Cardiac fibroblast (primary cell): Measurements from ENCODE around the gene SPATA33.
"Not testable (repeated sequence)": the region's sequence is repeated elsewhere in the genome, so short reads cannot be mapped to it uniquely, and the experiment has no call there.

Experiments used
- DNase-seq, 2 donors: peaks; one replicate each; pipeline versions ENCODE4 v3.0.0 to v3.0.0-alpha.2; 2010; ENCODE audit warnings: low read depth in 2 of 2
- H3K4me3 ChIP-seq, 2 donors: replicated peaks in 1 of 2; 1 replicate in 1 of 2; 2 replicates in 1 of 2; pipeline ENCODE4 v1.5.1; 2011; ENCODE audit warnings: low read depth in 2 of 2, low read length in 2 of 2, mild to moderate bottlenecking in 2 of 2, moderate library complexity in 1 of 2
- TF ChIP-seq, protein P1 (sequence below): IDR thresholded peaks from one replicate; pipeline ENCODE4 v1.5.1; 2011; ENCODE audit warnings: low read depth, mild to moderate bottlenecking, low read length, inconsistent platforms

SPATA33 gene

DNA sequence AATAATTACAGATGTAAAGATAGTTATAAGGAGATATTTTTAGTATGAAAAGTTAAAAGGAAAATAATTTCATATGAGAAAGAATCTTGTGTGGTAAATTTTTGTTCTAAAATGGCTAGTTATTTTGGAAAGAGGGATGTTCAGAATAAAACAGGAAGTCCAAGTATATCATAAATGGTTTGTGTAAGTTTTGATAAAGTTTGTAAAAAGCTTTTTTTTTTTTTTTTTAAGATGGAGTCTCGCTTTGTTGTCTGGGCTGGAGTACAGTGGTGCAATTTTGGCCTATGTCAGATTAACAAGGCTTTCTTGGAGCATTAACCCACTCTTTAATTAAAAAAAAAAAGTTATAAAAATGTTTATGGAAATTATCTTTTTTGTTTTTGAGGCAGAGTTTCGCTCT lies 20.6 kb downstream of the SPATA33 start:
- no peak overlapping the region for H3K4me3 ChIP-seq
- no peak for DNase-seq
- TF ChIP-seq, protein P1, sequence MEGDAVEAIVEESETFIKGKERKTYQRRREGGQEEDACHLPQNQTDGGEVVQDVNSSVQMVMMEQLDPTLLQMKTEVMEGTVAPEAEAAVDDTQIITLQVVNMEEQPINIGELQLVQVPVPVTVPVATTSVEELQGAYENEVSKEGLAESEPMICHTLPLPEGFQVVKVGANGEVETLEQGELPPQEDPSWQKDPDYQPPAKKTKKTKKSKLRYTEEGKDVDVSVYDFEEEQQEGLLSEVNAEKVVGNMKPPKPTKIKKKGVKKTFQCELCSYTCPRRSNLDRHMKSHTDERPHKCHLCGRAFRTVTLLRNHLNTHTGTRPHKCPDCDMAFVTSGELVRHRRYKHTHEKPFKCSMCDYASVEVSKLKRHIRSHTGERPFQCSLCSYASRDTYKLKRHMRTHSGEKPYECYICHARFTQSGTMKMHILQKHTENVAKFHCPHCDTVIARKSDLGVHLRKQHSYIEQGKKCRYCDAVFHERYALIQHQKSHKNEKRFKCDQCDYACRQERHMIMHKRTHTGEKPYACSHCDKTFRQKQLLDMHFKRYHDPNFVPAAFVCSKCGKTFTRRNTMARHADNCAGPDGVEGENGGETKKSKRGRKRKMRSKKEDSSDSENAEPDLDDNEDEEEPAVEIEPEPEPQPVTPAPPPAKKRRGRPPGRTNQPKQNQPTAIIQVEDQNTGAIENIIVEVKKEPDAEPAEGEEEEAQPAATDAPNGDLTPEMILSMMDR, result no peak

- DNase-seq, result no peak
- TF ChIP-seq, protein P1, result no peak
- no peak overlapping the region for H3K4me3 ChIP-seq
These were observed 28.3 kb downstream of the SPATA33 start for GRCh38 chr16:89685916-89686315.

DNA sequence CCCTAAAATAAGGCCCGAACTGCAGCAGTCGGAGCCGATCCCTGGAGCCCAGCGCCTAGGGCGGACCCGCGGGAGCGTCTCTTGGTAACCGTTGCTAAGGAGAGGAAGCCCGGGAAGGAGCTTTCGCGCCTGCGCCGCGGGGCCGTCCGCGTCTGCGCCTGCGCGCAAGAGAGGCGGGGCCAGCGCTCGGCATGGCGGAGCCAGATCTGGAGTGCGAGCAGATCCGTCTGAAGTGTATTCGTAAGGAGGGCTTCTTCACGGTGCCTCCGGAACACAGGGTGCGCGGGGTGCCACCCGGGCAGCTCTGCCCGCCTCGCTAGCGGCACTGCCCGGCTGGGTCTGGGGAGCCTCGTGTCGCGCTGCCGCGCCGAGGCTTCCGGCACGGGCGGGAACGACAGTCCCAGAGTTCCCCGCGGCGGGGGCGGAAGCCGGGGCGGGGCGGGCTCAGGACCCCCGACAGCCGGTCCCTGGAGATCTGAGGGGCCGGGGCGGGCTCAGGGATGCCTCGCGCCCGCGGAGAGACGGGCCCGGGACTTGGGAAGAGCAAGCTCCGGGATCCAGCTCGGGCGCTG lies 29.0 kb downstream of the SPATA33 start, which contains the start of gene CDK10:
TSS of gene CDK10 (plus strand) at position 170 of the 572 bp plus-strand sequence. CDS start at position 192, 22 bp downstream.
- H3K4me3 ChIP-seq, result peak within 1 kb of the TSS; percentile 71 to 79
- peak; percentile 89 to 90 for DNase-seq
- TF ChIP-seq, protein P1, result no peak

GRCh38 chr16:89687092-89687940 lies 29.7 kb downstream of the SPATA33 start:
- H3K4me3 ChIP-seq, result peak overlapping the region; percentile 71 to 79
- TF ChIP-seq, protein P1, result no peak
- peak; percentile 34 to 49 for DNase-seq

DNA sequence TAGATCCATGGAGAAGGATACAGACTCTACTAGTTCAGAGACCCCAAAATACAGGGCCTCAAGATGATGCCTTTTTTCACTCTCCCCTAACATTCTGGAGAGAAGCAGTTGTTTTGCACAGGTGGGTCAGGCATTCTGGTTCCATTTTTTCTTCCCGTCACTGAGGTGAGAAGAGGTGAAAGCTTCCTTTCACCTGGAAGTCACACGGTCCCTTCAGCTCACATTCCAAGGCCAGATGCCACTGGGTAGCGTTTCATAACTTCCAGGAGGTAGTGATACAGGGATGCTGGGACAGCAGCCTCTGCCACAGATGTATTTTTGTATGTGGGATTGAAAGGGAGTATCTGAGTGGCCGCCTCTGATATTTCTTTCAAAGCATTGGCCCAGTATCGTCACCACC lies 30.8 kb downstream of the SPATA33 start:
- no peak for DNase-seq
- TF ChIP-seq, protein P1, result no peak

DNA sequence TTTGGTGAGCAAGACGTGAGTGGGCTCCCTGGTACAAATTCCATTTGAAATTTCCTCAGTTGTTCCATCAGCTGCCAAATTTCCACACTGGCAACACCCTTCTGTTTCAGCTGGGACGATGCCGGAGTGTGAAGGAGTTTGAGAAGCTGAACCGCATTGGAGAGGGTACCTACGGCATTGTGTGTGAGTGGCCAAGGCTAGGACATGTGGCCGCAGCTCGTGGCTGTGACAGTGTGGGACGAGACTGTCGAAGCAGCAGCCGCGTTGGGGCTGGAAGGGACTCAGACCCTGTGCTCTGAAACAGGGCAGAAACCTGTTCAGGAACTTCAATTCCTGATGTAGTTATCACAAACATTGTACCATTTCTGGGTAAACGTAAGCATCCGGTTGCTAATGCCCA lies 31.5 kb downstream of the SPATA33 start:
- no peak overlapping the region for H3K4me3 ChIP-seq
- TF ChIP-seq, protein P1, result no peak
- DNase-seq, result no peak

More for the DNA sequence above, 30.8 kb downstream of the SPATA33 start:
- H3K4me3 ChIP-seq, result no peak overlapping the region

- DNase-seq, H3K4me3 ChIP-seq: not testable (repeated sequence)
These were observed 32.0 kb downstream of the SPATA33 start for GRCh38 chr16:89689621-89690020.
